Glutamatergic neuron (in vitro differentiated cells): Measurements from ENCODE around the gene TRPM3. TPM values are rescaled to one million over a fixed set of nuclear protein-coding genes. Genes with fewer than 3 reads are reported as not detected.
A peak's percentile ranks its signal among the peaks of the same experiment; 100 is the strongest.

Source experiments
- DNase-seq: peaks from one replicate; pipeline ENCODE4 v3.0.0; 2022
- H3K27ac Mint-ChIP-seq: one replicate; pipeline ENCODE4 v1.8.0; 2020; ENCODE audit warnings: mild to moderate bottlenecking, mixed read lengths, inconsistent platforms; ENCODE audit not compliant: unreplicated experiment
- H3K27me3 Mint-ChIP-seq: one replicate; pipeline ENCODE4 v1.8.0; 2020; ENCODE audit warnings: mild to moderate bottlenecking, moderate library complexity, mixed read lengths, inconsistent platforms; ENCODE audit not compliant: unreplicated experiment
- H3K36me3 Mint-ChIP-seq: one replicate; pipeline ENCODE4 v1.8.0; 2020; ENCODE audit warnings: mild to moderate bottlenecking, mixed read lengths, inconsistent platforms; ENCODE audit not compliant: unreplicated experiment
- H3K4me1 Mint-ChIP-seq: one replicate; pipeline ENCODE4 v1.8.0; 2020; ENCODE audit warnings: mild to moderate bottlenecking, low read depth, mixed read lengths, inconsistent platforms; ENCODE audit not compliant: unreplicated experiment
- H3K4me3 Mint-ChIP-seq: one replicate; pipeline ENCODE4 v1.8.0; 2020; ENCODE audit warnings: mild to moderate bottlenecking, mixed read lengths, inconsistent platforms; ENCODE audit not compliant: unreplicated experiment
- H3K9me3 Mint-ChIP-seq: one replicate; pipeline ENCODE4 v1.8.0; 2020; ENCODE audit warnings: mild to moderate bottlenecking, moderate library complexity, mixed read lengths, inconsistent platforms; ENCODE audit not compliant: unreplicated experiment
- microRNA-seq: library from miRNA; unstranded; fragments of <30 nt; microRNA quantifications from one replicate; pipeline ENCODE4, GENCODE V29; 2020; ENCODE audit not compliant: unreplicated experiment
- total RNA-seq: library from RNA; stranded (reverse); fragmentation: NEBNext Ultra II Directional; extraction: Animal tissue kit (Norgen Biotek cat#: 25700); gene quantifications from one replicate; pipeline ENCODE4 v1.2.1, GENCODE V29; 2021; ENCODE audit not compliant: unreplicated experiment
- TF ChIP-seq, protein P1 (sequence below): fragments of 200-600 bp; sonication (generic); IDR thresholded peaks from one replicate; pipeline ENCODE4 v1.5.0; 2021; ENCODE audit not compliant: partially characterized antibody, unreplicated experiment

TRPM3 gene
- total RNA-seq, 1 donor from 2014 or later = 3.3 TPM

DNA sequence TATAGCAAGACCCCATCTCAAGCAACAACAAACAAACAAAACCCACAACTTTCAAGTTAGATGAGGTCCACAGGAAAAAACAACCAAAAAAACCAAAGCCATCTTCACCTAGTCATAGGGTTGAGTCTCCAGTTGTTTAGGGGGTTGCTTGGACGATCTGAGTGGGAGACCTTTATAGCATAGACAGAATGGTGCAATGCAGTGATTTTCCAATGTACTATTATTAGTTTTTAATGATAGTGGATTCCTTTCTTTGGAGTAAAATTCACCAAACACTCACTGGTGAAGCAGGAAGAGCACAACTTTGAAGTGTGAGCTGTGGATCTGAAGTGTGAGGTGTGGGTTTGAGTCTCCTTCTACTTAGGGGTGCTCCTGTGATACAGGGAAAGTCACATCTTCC is 640.0 kb downstream of the TRPM3 start:
- H3K36me3 Mint-ChIP-seq = no peaks in the 10 kb centered on the region
- DNase-seq = no peak

DNA sequence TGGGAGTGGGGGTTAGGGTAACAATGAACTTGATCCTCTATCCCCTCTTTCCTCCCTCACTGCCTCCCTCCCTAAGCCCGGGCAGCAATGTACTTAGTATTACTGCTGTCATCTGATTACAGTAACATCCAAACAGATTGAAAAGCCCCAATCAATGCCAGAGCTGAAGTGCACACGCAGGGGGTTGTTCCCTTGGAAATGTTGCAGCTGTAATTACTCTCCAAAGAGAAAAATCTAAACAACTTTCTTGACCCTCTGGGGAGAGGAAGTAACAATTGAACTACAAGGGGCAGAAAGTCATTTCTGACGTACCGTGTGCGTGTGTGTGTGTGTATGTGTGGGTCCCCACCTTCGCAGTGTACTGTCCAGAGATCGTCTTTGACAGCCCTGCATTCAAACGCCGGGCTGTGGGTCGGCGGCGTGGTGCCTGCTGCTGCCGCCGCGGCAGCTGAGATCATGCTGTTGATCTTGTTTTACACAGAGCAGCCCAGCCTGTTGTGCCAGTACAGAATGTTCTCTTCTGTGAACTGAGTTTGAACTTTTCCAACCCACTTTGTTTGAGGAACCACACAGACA is 640.9 kb downstream of the TRPM3 start:
- H3K9me3 Mint-ChIP-seq = no peaks in the 10 kb centered on the region
- no peak overlapping the region for H3K27ac Mint-ChIP-seq
- H3K27me3 Mint-ChIP-seq = peaks cover 3% of the 10 kb centered on the region
- TF ChIP-seq, protein P1, sequence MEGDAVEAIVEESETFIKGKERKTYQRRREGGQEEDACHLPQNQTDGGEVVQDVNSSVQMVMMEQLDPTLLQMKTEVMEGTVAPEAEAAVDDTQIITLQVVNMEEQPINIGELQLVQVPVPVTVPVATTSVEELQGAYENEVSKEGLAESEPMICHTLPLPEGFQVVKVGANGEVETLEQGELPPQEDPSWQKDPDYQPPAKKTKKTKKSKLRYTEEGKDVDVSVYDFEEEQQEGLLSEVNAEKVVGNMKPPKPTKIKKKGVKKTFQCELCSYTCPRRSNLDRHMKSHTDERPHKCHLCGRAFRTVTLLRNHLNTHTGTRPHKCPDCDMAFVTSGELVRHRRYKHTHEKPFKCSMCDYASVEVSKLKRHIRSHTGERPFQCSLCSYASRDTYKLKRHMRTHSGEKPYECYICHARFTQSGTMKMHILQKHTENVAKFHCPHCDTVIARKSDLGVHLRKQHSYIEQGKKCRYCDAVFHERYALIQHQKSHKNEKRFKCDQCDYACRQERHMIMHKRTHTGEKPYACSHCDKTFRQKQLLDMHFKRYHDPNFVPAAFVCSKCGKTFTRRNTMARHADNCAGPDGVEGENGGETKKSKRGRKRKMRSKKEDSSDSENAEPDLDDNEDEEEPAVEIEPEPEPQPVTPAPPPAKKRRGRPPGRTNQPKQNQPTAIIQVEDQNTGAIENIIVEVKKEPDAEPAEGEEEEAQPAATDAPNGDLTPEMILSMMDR = no peak
- no peak overlapping the region for H3K4me3 Mint-ChIP-seq
- H3K36me3 Mint-ChIP-seq = no peaks in the 10 kb centered on the region
- no peak for DNase-seq
- peaks cover 4% of the 10 kb centered on the region for H3K4me1 Mint-ChIP-seq

More for the DNA sequence above, 640.0 kb downstream of the TRPM3 start:
- Mint-ChIP-seq H3K4me3 (no peak overlapping the region), H3K4me1 (peaks cover 4% of the 10 kb centered on the region), H3K27me3 (peaks cover 3% of the 10 kb centered on the region), H3K27ac (no peak overlapping the region), H3K9me3 (no peaks in the 10 kb centered on the region)
- TF ChIP-seq, protein P1 = no peak

DNA sequence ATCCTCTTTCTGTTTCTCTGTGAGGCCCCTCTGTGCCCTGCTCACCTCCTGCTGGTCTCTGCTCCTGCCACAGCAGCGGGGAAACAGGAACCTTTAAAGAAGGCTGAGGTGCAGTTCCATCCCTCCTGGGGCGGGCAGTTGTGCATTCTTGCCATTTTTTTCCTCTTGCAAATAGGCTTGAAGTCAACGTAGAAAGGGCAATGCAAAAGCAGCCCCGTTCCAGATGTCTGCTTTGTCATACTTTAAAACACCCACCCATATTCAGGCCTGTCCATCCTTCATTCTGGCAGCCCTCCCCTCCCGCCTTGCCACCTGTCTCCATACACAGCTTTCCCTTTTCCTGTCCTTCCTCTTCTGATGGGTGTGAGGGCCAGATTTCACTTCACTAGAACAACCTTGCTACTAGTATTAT is 641.5 kb downstream of the TRPM3 start:
- Mint-ChIP-seq H3K9me3 (no peaks in the 10 kb centered on the region), H3K27ac (no peak overlapping the region), H3K4me1 (peaks cover 4% of the 10 kb centered on the region), H3K36me3 (no peaks in the 10 kb centered on the region), H3K27me3 (peaks cover 3% of the 10 kb centered on the region), H3K4me3 (no peak overlapping the region)
- TF ChIP-seq, protein P1 = no peak
- no peak for DNase-seq

Small RNA genes lying within 50 kb of the gene (microRNA-seq; reads per million reads assigned to microRNA genes)
- gene MIR204 = 120 reads per million, percentile 75 among the genes with 10 or more reads in this experiment
